ENCODE results near the gene MROH7.

The MROH7 gene

DNA sequence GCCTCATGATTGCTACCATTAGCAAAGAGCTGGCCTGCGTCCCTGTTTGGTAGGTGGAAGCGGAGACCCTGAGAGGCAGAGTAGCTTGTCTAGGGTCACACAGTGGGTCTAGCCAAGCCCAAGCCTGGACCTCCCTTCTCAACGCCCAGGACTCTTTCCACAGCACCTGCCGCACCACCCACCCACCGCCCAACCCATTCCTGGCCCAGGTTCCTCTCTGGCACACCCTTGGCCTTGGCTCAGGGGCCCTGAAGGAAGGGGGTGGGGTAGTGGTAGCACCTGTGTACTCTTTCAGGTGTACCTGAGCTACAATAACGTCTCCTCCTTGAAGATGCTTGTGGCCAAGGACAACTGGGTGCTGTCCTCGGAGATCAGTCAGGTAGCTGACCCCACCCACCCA, 37.5 kb upstream of the MROH7 start:
- Histone ChIP-seq H3K27me3 (no peaks in the 10 kb centered on the region), H3K4me1 (no peaks in the 10 kb centered on the region), H3K9me3 (no peaks in the 10 kb centered on the region), H3K4me3 (ENCODE audit: low read depth, low read length) (no peak overlapping the region), H3K36me3 (no peaks in the 10 kb centered on the region)
- DNase-seq, result no peak
- TF ChIP-seq, protein P1, sequence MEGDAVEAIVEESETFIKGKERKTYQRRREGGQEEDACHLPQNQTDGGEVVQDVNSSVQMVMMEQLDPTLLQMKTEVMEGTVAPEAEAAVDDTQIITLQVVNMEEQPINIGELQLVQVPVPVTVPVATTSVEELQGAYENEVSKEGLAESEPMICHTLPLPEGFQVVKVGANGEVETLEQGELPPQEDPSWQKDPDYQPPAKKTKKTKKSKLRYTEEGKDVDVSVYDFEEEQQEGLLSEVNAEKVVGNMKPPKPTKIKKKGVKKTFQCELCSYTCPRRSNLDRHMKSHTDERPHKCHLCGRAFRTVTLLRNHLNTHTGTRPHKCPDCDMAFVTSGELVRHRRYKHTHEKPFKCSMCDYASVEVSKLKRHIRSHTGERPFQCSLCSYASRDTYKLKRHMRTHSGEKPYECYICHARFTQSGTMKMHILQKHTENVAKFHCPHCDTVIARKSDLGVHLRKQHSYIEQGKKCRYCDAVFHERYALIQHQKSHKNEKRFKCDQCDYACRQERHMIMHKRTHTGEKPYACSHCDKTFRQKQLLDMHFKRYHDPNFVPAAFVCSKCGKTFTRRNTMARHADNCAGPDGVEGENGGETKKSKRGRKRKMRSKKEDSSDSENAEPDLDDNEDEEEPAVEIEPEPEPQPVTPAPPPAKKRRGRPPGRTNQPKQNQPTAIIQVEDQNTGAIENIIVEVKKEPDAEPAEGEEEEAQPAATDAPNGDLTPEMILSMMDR (IDR thresholded peaks at IDR 0.05; ENCODE audit: low read depth, low read length), result no peak

DNA sequence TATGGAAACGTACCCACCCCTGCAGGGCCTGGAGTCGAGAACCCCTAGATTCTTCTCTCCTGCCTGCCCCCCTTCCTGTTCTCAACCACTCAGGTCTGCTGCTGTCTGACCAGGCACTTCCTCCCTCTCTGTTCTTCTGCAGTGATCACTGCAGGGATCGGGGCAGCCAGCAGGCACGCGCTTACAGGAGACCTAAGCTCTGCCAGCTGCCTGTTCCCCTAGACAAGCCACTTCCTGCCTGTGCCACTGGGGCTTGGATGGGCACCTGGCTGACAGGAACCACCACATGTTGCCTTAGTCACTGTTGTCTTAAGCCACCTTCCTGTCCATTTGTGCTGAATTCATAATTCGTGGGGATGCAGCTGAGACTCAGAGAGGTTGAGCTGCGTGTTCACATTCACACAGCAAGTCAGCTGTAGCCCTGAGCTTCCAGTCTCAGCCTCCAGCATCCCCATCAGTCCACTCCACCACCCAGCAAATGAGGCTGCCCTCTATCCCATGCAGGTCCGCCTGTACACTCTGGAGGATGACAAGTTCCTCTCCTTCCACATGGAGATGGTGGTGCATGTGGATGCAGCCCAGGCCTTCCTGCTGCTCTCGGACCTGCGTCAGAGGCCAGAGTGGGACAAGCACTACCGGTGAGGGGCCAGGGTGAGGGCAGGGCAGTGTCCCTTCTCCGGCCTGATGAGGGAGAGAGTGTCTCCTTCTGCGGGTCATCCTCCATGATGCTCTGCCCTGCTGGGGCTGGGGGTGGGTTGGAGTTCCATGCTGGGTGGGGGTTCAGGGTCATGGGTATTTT, 36.8 kb upstream of the MROH7 start:
- no peaks in the 10 kb centered on the region for H3K36me3 ChIP-seq
- DNase-seq, result no peak
- TF ChIP-seq, protein P1 (IDR thresholded peaks at IDR 0.05; ENCODE audit: low read depth, low read length), result no peak
- H3K4me3 ChIP-seq (ENCODE audit: low read depth, low read length), result no peak overlapping the region
- no peaks in the 10 kb centered on the region for H3K4me1 ChIP-seq
- no peaks in the 10 kb centered on the region for H3K27me3 ChIP-seq
- no peaks in the 10 kb centered on the region for H3K9me3 ChIP-seq

DNA sequence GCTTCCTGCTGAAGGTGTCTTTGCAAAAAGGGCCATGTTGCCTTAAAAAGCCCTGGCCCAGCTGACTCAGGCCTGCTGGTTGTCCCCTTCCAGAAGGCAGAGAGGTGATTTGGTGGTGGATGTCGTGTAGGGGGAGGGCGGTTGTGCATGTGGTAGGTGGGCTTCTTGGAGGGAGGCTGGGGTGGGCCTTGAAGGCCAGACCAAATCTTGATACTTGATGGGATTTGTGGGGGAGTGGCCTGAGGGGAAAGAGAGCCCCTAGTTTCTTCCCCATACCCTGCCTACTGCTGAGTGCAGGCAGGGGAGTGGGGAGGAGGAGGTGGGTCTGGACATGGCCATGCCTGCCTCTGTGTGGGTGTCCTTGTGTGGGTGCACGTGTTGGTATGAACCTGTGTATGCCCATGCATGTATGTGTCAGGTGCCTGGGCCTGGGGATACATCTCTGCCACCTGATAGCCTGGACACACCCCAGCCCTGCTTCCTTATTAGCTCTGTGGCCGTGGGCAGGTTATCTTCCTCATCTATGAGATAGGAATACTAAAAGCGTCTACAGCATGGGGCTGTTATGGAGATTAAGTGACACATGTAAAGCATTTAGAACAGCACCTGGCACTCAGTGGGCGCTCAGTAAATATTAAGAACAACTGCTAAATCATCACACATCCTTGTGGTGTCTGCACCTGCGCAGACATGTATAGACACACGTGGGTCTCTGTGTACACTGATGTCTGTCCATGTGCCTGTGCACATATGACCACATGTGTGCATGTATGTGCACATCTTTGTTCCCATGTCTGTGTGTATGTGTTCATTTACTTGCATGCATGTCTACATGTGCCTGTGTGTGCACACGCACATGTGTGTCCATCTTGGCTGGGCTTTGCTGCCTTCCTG, 35.2 kb upstream of the MROH7 start:
- no peaks in the 10 kb centered on the region for H3K4me1 ChIP-seq
- no peaks in the 10 kb centered on the region for H3K36me3 ChIP-seq
- H3K9me3 ChIP-seq, result no peaks in the 10 kb centered on the region
- DNase-seq, result no peak
- TF ChIP-seq, protein P1 (IDR thresholded peaks at IDR 0.05; ENCODE audit: low read depth, low read length), result no peak
- no peak overlapping the region for H3K4me3 ChIP-seq (ENCODE audit: low read depth, low read length)
- H3K27me3 ChIP-seq, result no peaks in the 10 kb centered on the region

DNA sequence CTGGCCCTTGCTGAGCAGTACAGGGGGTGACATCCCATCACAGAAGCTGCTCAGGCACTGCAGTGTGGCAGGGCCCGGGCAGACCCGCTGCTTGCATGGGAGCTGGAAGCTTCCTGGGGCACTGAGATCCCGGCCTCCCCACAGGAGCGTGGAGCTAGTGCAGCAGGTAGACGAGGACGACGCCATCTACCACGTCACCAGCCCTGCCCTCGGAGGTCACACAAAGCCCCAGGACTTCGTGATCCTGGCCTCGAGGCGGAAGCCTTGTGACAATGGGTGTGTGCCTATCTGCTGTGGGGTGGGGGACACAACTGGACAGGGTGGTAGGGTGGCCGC, 34.6 kb upstream of the MROH7 start:
- H3K27me3 ChIP-seq, result no peaks in the 10 kb centered on the region
- H3K9me3 ChIP-seq, result no peaks in the 10 kb centered on the region
- no peak for DNase-seq
- no peak overlapping the region for H3K4me3 ChIP-seq (ENCODE audit: low read depth, low read length)
- H3K4me1 ChIP-seq, result no peaks in the 10 kb centered on the region
- TF ChIP-seq, protein P1 (IDR thresholded peaks at IDR 0.05; ENCODE audit: low read depth, low read length), result no peak
- no peaks in the 10 kb centered on the region for H3K36me3 ChIP-seq

DNA sequence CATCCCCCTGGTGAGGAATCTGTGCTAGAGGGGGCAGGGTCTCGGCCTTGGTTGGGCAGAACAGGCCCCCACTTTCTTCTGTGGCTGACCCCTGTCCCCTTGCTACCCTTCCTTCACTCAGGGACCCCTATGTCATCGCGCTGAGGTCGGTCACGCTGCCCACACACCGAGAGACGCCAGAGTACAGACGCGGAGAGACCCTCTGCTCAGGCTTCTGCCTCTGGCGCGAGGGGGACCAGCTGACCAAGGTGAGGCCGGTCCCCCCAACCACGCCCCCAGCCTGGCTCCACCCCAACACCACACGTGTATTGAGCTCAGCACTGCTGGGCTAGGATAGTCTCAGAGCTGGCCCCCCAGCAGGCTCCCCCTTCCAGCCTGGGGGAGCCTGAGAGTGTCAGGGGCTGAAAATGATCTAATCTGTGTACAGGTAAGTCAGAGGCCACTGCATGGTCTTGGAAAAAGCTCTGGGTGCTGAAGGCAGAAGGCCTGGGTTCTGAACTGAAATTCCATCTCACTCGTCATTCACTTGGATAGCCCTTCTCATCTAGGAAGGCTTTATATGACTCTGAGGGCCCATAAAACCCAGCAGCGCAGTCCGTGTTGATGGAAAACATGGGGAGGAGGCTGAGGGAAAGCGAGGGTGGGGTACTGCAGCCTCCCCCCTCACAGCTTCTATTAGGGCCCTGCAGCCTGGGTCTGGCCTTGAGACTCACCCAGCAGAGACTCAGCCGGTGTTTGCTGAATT, 33.6 kb upstream of the MROH7 start:
- Histone ChIP-seq H3K36me3 (no peaks in the 10 kb centered on the region), H3K4me1 (no peaks in the 10 kb centered on the region), H3K27me3 (no peaks in the 10 kb centered on the region), H3K4me3 (ENCODE audit: low read depth, low read length) (no peak overlapping the region), H3K9me3 (no peaks in the 10 kb centered on the region)
- TF ChIP-seq, protein P1 (IDR thresholded peaks at IDR 0.05; ENCODE audit: low read depth, low read length), result no peak
- DNase-seq, result no peak

Measured in BE2C (cell line).